Activated CD8-positive, alpha-beta memory T cell treated with anti-CD3 and anti-CD28 coated beads, Interleukin-2, amount 50 U/mL, for 48 hours (primary cell): Measurements from ENCODE around the gene IQGAP1.
"Not testable (repeated sequence)": the region's sequence is repeated elsewhere in the genome, so short reads cannot be mapped to it uniquely, and the experiment has no call there.

Source experiments
- DNase-seq: peaks from one replicate; pipeline ENCODE4 v3.0.0-alpha.2; 2020

The IQGAP1 gene

DNA sequence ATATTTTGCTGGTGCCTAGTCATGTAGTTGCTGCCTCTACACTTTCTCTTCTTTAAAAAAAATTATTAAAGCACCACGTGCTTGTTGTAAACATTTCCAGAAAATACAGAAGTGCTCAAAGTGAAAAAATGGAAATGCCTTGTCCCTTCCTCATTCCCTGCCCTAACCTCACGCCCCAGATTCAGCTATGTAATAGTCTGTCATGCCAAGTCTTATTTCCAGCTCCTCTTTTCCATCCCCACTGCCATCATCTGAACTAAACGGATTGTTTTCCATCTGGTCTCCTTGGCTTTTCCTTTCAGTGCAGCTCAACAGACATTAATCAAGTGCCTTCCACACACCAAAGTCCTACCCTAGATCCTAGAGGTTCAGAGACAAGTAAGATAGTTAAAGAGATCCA, 20.5 kb upstream of the IQGAP1 start:
- no peak for DNase-seq

DNA sequence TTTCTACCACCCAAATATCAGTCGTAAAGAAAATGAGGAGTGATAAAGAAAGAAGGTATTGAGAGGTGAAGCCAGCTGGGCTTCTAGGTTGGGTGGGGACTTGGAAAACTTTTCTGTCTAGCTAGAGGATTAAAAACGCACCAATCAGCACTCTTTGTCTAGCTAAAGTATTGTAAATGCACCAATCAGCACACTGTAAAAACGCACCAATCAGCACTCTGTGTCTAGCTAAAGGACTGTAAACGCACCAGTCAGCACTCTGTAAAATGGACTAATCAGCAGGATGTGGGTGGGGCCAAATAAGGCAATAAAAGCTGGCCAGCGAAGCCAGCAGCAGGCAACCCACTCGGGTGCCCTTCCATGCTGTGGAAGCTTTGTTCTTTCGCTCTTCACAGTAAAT, 13.0 kb upstream of the IQGAP1 start:
- DNase-seq: no peak

DNA sequence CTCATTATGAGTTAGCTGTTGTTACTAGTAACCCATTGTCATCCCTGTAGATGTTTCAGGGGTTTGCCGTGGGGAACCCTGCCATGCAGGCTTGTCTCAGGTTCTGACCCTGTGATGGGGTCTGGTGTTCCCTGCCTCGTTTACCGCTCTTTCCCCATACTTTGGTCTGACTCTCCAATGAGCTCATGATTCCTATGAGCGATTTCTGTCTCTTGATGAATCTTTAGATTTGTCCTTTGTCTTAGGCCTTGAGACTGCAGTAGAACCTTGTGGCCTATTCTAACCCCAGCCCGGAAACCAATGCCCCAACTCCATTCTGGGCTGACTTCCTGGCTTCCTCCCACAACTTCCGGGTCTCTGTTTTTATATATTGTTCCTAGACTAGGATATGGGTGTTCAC, 11.3 kb upstream of the IQGAP1 start:
- peak; percentile 63 for DNase-seq

DNA sequence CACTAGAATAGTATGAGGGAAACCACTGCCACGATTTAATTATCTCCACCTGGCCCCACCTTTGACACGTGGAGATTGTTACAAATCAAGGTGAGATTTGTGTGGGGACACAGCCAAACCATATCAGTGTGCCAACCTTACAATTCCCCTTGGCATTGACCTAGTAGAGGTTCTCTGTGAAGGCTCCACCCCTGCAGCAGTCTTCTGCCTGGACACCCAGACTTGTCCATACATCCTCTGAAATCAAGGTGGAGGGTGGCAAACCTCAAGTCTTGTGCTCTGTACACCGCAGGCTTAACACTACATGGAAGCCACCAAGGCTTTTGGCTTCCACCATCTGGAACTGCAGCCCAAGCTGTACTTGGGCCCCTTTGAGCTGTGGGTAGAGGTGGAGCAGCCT, 8.8 kb upstream of the IQGAP1 start:
- DNase-seq: no peak

DNA sequence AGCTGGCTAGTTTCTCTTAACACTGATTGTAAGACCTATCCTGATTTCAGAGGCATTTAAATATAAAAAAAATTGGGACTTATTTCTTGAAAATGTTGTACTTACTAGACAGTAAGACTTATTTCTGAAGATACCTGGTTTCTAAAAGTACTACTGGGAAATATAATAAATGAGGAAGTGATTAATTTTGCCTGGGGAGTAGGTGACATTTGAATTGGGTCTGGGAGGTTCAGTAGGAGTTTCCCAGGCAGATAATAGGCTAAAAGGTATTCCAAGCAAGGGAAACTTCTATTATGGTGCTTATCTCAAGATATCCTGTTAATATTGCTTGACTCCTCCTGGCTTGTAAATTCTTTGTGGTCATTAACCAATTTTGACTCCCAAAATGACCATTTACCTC, 6.5 kb upstream of the IQGAP1 start:
- DNase-seq: no peak

DNA sequence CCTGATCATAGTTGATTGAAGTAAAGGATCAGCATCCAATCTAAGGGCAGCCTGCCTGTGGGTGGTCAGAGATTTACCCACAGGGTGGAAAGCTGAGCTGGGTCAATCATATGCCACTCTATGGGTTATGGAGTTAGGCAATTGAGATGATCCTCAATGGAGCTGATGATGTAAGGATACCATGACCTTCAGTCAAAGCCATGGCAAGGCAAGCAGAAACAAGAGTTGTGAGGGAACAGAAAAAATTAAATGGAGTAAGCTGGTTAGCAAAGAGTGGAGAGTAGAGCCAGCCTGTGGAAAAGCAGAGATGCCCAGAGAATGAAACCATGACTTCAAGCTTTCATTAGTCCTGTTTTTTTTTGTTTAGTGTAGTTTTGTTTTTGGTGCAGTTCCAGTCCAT, 5.7 kb upstream of the IQGAP1 start:
- no peak for DNase-seq

DNA sequence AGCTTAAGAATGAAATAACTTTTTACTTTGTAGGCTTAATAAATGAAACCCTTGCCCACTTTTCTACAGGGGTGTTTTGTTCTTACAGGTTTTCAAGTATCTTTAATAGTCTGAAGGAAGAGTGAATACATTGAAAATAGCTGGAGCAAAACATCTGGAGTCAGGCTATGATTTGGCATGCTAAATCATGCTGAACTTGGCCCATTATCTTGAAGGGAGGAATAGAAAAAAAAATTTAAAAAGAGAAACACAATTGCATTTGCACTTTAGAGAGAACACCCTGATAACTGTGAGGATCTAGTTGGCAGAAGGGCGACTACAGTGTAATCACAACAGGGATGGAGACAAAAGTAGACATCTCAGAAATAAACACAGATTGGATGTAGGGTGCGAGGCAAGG, 1.8 kb upstream of the IQGAP1 start:
- no peak for DNase-seq

DNA sequence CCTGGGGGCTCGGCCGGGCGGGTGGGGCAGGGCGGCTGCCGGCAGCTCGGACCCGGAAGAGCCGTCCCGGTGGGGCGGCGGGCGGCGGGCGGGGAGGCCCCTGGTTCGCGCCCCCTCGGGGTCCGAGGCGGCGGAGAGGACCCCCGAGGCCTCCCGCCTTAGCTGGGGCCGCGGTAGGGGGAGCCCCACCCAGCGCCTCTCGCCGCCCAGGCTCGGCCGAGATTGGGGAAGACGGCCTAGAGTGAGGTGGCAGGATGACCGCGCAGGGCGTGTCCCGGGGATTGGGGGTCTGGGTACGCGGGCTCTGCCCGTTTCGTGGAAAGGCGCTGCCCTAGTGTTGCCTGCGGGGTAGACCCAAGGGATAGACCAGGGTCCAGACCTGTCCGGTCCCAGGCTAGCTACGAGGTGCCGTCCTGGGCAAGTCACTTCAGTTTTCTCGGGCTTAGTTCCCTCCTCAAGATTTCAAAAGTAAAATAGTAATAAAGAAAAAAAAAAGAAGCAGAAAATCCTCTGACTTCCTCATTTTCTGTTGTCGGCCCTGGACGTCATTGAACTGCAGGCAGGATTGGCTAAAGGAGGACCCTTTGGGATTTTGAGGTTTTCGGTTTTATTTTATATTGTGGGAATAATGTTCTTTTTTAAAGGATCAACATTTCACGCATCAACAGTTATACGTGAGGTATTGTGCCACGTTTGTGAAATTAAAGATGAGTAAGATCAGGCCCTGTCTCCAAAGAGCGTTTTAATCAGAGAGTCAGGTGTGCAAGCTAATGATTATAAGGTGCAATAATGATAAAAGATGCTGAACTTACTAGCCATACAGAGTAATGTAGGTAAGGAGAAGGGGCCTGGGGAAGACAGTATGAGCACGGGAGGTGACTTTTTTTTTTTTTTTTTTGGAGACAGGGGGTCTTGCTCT, 679 bp downstream of the IQGAP1 start:
- peak; percentile 82 for DNase-seq

DNA sequence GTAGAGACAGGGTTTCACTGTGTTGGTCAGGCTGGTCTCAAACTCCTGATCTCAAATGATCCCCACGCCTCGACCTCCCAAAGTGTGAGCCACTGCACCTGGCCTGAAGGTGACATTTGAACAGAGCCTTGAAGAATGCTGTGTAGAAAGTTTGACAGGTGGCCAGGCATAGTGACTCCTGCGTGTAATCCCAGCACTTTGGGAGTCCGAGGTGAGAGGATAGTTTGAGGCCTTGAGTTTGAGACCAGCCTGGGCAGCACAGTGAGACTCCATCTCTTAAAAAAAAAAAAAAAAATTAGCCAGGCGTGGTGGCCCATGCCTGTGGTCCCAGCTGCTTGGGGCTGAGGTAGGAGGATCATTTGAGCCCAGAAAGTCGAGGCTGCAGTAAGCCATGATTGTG, 1.5 kb downstream of the IQGAP1 start:
- DNase-seq: no peak

DNA sequence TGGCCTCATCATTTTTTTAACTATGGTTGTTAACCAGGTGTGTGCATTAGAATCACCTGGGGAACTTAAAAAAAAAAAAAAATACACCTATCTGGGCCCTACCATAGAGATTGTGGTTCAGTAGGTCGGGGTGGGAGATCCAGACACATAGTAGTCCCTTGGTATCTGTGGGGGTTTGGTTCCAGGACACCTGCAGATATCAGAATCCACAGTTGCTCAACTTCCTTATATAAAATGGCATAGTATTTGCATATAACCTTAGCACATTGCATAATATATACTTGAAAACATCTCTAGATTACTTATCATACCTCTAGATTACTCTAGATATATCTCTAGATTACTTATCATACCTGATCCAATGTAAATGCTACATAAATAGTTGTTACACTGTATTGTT, 5.0 kb downstream of the IQGAP1 start:
- no peak for DNase-seq

DNA sequence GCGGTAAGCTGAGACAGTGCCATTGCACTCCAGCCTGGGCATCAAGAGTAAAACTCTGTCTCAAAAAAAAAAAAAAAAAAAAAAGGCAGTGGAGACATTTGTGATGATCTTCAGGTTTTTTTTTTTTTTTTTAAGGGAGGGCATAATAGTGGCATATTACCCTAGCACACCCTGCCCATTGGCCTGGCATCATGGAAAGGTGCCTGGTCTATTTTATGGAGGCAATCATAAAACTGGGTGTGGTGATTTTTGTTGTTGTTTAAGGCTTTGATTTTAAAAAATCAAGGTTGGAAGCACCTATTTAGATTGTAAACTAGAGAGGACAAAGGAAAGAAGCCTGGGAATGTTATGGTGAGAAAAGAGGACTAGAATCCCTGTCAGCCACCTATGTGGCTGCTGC, 6.0 kb downstream of the IQGAP1 start:
- DNase-seq: no peak

DNA sequence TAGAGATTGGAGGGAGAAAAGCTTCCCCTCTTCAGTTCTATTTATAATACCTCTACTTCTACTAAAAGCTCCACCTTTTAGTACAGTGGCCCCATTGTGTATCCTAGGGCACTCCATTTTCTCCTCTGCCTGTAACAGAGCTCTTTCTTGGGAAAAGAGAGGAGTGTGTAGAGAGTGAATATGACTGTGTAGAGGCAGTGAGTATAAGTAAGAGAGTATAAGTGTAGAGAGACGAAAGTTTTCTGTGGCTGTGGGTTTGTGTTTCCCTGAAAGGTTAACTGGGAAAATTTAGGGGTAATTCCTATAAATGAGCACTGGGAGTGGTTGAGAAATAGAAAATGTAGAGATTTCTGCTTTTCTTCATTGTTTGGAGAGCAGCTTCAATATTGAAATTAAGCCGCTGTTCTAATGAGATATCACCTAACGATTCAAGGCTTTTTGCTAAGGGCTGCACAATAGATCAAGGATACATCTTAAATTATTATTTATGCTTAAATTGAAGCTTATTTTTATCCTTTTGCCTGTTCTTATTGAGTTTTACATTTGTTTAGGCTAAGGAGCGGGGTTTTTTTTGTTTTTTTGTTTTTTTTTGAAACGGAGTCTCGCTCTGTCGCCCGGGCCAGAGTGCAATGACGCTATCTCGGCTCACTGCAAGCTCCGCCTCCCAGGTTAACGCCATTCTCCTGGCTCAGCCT, 6.9 kb downstream of the IQGAP1 start:
- DNase-seq: no peak

DNA sequence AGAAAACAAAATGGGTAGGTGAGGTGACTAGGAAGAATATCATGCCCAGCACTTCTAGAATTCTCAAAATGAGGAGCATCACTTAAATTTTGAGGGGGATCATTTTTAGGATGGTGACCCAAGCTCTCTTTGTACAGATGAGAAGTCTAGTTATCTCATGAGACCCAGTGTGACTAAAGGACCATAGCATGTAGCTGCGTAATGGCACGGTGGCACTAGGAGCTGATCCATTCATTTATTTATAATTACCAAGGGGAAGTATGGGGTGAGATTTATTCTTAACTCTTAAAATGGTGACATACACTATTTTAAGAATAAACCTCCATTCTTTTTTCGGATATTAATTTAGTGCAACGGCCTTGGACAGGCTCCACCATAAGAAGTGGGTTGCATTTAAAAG, 8.3 kb downstream of the IQGAP1 start:
- no peak for DNase-seq

DNA sequence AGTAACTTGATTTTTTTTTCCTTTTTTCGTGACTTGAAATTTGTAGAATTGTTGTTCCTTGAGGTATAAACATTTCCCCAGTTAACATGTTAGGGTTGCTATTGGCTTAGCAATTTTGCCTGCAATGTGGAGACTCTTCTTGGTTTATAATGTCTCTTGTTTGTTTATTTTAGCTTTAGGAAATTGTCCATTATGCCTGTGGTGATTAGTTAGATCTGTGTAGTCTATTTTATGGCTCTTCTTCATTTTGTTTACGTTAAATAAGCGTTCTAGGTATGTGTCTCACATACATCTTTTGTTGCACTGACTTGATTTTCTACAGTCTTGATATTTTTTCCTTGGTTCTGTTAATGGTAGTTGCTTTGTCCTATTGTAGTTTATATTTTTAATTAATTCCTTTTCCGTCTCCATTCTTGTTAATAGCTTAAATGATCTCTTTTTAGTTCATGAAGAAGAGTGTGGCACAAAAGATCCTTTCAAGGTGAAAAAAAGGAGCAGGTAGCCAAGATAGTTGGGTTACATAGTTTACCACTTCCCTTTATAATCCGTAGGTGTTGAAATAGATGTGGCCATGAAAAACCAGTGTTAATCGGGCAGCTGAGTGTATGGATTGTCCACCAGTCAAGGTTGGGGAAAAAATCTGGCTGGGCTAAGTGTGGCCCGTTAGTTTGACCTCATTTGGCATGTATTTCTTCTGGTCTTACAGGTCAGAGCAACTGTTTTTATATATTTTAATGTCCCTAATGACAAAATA, 12.1 kb downstream of the IQGAP1 start:
- DNase-seq: no peak

DNA sequence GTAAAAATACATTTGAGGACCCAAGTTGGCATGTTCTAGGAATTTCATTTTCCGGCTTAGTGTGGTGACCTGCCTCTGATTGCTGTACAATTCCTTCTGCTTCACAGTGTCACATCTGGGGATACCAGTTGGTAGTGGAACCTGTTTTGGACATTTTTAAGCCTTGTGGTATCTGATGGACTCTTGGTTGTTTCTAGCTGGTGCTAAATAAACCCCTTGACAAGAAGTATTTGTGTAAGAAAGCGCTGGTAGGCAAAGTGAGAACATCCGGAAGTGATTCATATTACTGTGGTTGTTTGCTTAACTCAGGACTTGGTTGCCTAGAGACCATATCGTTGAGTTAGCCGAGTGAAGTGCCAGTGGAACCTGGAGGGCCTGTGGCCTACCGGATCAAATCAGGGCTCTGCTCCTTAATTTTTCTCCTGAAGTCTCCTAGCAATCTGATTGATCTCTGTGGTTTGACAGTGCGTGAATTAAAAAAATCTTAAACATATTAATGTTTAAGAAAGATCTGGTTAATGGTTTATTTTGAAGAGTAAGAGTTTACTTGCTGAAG, 12.8 kb downstream of the IQGAP1 start:
- no peak for DNase-seq

DNA sequence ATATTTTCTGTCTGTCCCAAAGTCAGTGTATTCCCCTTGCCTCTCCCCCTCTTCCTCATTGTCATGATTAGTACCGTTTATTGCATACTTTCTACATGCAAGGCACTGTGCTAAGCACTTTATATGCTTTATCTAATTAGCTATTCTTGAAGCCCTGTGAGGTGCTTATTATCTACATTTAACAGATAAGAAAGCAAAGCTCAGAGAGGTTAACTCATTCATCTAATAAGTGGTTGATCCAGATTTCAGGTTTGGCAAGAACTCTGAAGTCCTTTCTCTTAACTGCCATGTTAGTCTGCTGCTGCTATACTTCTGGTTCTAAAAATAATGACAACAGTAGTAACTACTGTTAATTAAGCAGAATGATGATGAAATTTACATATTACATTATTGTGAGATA, 13.5 kb downstream of the IQGAP1 start:
- DNase-seq: no peak

DNA sequence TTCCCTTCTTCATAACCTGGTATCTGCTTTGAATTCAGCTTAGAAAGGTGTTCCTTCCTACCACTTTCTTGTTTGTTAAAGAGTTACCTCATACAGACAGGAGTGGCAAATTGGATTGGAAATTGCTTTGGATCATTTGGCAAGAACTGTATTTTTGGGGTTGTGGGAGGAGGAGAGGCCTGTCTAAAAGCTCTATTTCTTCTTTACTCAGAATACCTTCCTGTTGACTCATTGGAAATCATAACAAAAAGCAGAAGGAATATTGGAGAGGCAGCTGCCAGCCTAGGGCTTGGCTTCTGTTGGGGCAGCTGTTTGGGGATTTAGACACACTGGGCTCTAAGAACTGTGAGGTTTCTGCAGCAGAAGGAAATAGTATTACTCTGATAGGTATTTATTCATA, 14.2 kb downstream of the IQGAP1 start:
- no peak for DNase-seq

DNA sequence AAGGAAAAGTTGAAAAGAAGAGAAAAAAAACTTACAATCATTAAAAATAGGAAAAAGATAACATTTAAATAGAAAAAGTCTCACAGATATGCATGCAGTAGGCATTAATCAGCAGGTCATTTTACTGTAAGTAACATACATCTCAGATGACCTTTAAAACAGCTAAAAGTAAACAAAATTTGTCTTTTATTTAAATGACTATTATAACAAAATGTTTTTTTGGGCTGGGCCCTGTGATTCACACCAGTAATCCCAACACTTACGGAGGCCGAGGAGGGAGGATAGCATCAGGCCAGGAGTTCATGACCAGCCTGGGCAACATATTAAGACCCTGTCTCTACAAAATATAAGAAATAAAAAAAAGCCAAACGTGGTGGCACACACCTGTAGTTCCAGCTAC, 14.7 kb downstream of the IQGAP1 start:
- no peak for DNase-seq

DNA sequence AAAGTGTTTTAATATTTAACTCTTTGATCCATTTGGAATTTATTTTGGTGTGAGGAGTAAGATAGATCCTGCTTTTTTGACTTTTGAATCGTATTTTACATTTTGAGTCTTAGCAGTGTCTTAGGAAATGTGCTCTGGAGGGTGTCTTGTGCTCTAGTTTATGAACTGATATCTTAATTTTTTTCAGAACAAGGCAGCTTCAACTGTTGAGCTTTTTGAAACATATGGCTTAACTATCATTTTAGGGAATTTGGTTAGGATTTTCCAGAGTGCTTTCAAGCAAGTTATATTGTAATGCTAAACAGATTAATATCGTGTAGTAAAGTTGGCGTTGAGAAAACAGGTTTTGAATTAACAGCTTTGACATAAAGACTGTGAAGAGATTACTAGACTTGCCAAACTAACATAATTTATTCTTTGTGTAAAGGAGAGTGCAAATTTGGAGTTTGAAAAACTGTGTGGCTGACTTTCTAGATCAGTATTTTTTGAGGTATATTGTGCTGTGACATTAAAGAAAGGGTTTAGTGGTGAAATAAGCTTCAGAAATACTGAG, 17.1 kb downstream of the IQGAP1 start:
- DNase-seq: no peak

DNA sequence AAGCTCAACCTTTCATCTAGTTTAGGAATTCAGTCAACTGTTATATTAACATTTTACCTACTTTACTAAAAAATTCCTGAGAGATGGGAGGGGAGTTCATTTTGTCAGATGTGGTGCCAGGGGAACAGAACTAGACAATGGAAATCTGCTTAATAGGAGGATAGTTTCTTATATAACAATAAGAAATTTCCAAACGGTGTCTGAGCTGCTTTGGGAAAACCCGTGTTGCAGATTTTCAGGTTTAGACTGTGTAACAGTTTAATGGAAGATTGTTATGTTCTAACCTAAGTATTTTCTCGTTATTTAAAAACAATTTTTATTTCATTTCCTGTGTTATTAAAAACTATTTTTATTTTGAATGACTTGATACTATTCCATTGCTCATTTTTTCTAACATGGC, 19.3 kb downstream of the IQGAP1 start:
- DNase-seq: no peak

DNA sequence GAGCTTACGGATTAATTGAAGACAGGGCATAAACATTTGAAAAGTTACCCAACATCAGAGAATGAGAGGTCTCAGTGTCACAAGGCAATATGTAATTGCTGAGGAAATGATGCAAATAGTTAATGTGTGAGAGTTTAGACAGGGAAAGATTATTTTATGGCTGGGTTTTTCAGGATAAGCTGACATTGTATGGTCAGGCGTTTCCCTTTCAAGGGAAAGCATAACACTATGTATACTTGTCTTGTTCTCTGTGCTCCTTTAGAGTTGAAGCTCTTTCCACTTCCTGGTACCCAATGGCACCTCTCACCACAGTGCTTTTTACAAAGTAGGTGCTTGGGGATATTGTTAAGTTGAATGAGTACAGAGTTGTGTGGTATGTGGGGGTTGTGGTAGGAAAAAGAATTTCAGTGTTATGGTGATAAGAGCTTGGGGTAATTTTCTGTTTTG, 19.9 kb downstream of the IQGAP1 start:
- no peak for DNase-seq

DNA sequence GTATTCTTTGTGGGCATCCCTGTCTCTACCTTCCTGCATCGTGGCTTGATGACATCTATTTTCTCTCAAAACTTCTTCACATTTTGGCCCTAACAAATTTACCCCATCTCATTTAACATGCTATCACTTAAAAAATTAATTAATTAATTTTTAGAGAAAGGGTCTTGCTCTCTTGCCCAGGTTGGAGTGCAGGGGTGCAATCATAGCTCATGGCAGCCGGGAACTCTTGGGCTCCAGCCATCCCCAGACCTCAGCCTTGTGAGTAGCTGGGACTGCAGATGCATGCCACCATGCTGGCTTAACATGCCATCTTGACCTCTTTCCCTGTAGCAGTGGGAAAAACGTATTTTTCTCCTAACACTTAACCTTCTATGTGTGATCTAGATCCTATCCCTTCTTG, 20.6 kb downstream of the IQGAP1 start:
- DNase-seq: no peak

DNA sequence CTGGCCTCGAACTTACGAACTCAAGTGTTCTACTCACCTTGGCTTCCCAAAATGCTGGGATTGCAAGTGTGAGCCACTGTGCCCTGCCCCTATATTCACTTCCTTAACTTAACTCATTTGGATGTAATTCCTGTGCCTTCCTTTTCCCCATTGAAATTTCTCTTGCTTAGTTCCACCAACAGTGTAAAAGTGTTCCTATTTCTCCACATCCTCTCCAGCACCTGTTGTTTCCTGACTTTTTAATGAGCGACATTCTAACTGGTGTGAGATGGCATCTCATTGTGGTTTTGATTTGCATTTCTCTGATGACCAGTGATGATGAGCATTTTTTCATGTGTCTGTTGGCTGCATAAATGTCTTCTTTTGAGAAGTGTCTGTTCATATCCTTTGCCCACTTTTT, 21.5 kb downstream of the IQGAP1 start:
- not testable (repeated sequence) for DNase-seq
